Left renal cortex interstitium (tissue), 4 donors: ENCODE data around the gene TPCN1. TPM values are rescaled to one million over a fixed set of nuclear protein-coding genes. Genes with fewer than 3 reads are reported as not detected.

Experiments used
- DNase-seq, 4 donors: peaks; one replicate each; pipeline ENCODE4 v3.0.0-alpha.2; 2013; ENCODE audit warnings: low read depth in 4 of 4, low spot score in 2 of 4, missing footprints in 1 of 4
- polyA plus RNA-seq, 4 donors: library from polyadenylated mRNA; unstranded; fragments of 120-200 nt; gene quantifications; one replicate each; pipeline ENCODE4 v1.2.1, GENCODE V29; 2013; ENCODE audit not compliant: insufficient read length in 4 of 4

TPCN1 gene
- polyA plus RNA-seq, 4 donors: 25.0 to 49.6 (median 37.6) TPM

GRCh38 chr12:113253532-113254285 is 32.4 kb downstream of the TPCN1 start:
- DNase-seq: no peak

- DNase-seq: no peak
These were observed 33.0 kb downstream of the TPCN1 start for GRCh38 chr12:113254298-113254697.

GRCh38 chr12:113257564-113257963 is 36.3 kb downstream of the TPCN1 start:
- no peak for DNase-seq

- DNase-seq: no peak
These were observed 38.9 kb downstream of the TPCN1 start for GRCh38 chr12:113260127-113260526.

GRCh38 chr12:113260636-113261300 is 39.5 kb downstream of the TPCN1 start:
- no peak for DNase-seq

- no peak for DNase-seq
These were observed 40.7 kb downstream of the TPCN1 start for GRCh38 chr12:113261847-113262470.

GRCh38 chr12:113262710-113263109 is 41.4 kb downstream of the TPCN1 start:
- no peak for DNase-seq

GRCh38 chr12:113263431-113263963 is 42.2 kb downstream of the TPCN1 start:
- no peak for DNase-seq

- DNase-seq: no peak
These were observed 45.0 kb downstream of the TPCN1 start for GRCh38 chr12:113266106-113266895.

GRCh38 chr12:113267621-113268020 is 46.4 kb downstream of the TPCN1 start:
- DNase-seq: no peak

- no peak for DNase-seq
These were observed 46.9 kb downstream of the TPCN1 start for GRCh38 chr12:113268136-113268535.

GRCh38 chr12:113268621-113269020 is 47.4 kb downstream of the TPCN1 start:
- no peak for DNase-seq

- no peak for DNase-seq
These were observed 48.1 kb downstream of the TPCN1 start for GRCh38 chr12:113269257-113269943.

GRCh38 chr12:113270709-113271009 is 49.4 kb downstream of the TPCN1 start:
- no peak for DNase-seq

- DNase-seq: no peak
These were observed 50.2 kb downstream of the TPCN1 start for GRCh38 chr12:113271466-113271852.

GRCh38 chr12:113271853-113272561 is 50.7 kb downstream of the TPCN1 start:
- DNase-seq: no peak

- no peak for DNase-seq
These were observed 51.9 kb downstream of the TPCN1 start for GRCh38 chr12:113273053-113273725.

- no peak for DNase-seq
These were observed 53.6 kb downstream of the TPCN1 start for GRCh38 chr12:113274848-113275247.

- DNase-seq: no peak
These were observed 55.0 kb downstream of the TPCN1 start for GRCh38 chr12:113276306-113276705.
